Stimulated activated CD8-positive, alpha-beta memory T cell treated with anti-CD3 and anti-CD28 coated beads, Interleukin-2, amount 100 ng/mL, for 48 hours (primary cell): Measurements from ENCODE around the gene TOMM40.
A peak's percentile ranks its signal among the peaks of the same experiment; 100 is the strongest.

ENCODE experiments used
- DNase-seq, 2 donors: peaks; one replicate each; pipeline ENCODE4 v3.0.0-alpha.2; 2020; ENCODE audit warnings: low read depth in 2 of 2

TOMM40 gene

DNA sequence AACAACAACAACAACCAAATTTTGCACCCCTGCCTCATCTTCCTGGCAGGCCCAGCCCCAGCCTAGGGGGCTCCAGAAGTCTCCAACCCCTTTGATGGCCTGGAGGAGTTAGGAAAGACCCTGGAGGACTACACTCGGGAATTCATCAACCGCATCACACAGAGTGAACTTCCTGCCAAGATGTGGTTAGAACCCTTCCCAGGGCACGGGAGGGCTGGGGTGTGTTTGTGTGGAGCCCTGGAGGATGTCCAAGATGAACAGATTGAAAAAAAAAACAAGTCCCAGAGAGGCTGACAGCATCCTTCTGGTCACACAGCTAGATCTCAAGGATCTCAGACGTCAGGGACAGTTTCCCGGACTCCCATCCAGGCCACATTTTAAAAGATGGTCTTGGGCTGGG, 36.7 kb downstream of the TOMM40 start:
- DNase-seq: no peak

DNA sequence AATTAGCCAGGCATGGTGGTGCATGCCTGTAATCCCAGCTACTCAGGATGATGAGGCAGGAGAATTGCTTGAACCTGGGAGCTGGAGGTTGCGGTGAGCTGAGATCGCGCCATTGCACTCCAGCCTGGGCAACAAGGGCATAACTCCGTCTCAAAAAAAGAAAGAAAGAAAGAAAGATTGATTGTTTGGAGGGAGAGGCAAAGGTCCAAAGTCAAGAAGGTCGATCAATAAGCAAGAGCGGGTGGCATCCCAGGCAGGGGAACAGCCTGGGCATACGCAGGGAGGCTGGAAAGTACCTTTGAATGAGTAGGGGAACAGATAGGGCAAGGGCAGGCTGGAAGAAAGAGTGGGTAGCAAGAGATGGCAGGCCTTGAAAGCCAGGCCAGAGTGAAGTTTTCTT, 39.0 kb downstream of the TOMM40 start:
- no peak for DNase-seq

DNA sequence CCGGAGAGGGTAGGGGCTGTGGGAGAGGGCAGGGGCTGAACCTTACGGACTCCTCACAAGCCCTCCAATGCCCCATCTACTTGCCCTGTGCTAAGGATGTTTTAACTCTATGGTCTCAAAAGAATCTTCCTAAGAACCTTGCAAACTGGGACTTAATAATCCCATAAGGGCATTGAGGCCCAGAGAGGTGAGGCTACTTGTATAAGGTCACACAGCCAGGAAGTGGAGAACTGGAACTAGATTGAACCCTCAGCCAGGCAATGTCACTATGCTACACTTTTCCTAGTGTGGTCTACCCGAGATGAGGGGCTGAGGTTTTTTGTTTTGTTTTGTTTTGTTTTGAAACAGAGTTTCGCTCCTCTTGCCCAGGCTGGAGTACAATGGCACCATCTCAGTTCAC, 40.5 kb downstream of the TOMM40 start:
- DNase-seq: no peak

GRCh38 chr19:44939668-44940067, 48.6 kb downstream of the TOMM40 start:
- no peak for DNase-seq

DNA sequence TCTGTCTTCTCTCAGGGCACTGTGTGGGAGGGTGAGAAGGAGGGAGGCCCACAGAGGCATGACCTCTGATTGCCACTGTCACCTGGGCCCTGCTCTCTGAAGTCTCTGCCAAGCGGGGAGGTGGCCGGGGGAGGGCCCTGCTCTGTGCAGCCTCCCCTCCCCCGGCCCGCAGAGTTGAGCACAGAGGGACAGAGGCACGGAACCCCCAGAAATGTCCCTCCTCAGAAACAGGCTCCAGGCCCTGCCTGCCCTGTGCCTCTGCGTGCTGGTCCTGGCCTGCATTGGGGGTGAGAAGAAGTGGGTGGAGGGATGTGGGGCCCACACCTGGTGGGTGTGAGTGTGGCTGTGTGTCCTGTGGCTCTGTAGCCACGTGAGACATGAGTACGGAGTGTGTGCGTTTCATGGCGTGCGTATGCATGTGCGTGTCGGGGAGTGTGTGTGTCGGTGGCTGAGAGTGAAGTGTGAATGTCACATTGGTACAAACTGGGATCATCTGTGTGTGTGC, 51.1 kb downstream of the TOMM40 start, which contains the start of gene APOC4:
Gene APOC4 (plus strand): TSS at position 171 of the 505 bp plus-strand sequence. CDS start 41 bp downstream, at position 212.
- no peak for DNase-seq

DNA sequence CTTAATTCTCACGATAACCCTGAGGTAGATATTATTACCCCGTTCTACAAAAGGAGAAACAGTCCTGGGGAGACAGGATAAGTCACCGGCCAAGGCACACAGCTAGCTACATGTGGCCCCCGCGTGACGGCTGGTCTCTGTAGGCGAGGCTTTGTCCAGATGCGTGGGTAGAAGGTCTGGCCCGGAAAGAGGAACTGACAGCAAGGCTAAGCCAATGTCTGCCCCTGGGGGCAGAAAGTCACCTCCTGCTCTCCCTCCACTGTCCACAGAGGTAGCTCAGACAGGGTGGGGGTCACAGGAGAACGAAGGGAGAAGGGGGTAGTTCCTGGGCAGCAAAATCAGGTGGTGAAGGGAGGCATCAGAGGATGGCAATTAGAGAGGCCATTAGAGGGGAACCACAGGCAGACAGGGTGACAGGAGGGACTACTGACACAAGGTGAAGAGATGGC, 52.8 kb downstream of the TOMM40 start:
- DNase-seq: no peak

DNA sequence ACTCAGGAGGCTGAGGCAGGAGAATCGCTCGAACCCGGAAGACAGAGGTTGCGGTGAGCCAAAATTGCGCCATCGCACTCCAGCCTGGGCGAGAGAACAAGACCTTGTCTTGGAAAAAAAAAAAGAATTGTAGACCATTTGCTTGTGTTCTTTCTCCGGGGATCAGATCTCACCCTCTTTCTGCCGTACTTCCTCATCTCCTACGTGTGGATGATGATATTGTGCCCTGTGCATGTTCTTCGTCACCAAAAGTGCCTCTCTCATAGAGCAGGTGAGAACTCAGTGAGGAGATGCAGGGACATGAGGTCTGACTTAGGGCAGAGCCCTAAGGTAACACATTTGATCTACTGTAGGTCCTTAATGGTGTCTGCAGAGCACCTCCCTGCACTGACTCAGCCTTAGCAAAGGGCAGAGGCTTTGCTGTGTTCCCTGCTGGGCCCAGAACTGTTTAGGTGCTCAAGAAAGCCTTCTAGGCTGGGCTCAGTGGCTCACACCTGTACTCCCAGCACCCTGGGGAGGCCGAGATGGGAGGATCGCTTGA, 56.1 kb downstream of the TOMM40 start:
- no peak for DNase-seq

- no peak for DNase-seq
Measured at GRCh38 chr19:44948237-44948636, 57.2 kb downstream of the TOMM40 start.

GRCh38 chr19:44948763-44949374, 57.8 kb downstream of the TOMM40 start:
- no peak for DNase-seq

- DNase-seq: no peak
Measured at GRCh38 chr19:44949550-44949949, 58.5 kb downstream of the TOMM40 start.

DNA sequence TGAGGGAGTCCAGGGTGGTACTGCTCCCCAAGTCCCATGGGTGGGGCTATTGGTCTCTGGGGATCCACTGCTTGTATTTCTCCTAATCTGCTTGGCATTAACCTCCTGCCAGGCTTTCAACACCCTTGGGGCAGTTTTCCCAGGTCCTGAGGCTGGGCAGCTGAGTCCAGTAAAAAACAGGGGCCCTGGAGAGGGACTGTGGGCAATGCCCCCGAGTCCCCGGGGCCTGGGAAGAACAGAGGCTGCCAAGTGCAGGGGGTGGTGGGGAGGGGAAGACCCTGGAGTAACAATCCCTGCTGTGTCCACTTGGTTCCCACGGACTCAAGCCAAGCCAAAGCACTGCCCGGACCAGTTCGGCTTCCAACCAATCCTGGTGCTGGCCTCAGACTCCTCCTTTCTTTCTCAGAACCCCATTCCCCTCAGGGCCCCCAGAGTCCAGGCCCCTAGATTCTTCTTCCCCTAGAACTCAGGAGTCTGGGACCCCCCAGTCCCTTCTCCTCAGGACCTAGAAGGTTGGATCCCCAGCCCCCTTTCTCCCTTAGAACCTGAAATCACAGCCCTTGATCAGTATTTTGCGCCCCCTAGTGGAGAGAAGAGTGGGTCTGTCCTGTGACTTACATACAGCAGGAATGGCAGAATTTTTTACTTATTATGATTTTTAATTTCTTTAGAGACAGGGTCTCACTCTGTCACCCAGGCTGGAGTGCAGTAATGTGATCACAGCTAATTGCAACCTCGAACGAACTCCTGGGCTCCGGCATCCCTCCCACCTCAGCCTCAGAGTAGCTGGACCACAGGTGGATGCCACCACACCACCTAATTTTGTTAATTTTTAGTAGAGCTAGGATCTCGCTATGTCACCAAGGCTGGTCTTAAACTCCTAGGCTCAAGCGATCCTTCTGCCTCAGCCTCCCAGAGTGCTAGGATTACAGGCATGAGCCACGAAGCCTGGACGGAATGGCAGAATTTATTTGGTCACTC, 60.4 kb downstream of the TOMM40 start:
- DNase-seq: peak; percentile 17 to 36
